Activated T-helper 2 cell treated with anti-CD3 and anti-CD28 coated beads, Interferon-gamma antibody, Interleukin-2, Interleukin-4, amounts not matched to agents 10 μg/mL and 5 μg/mL and 100 μg/mL, durations not matched to agents 14 hours and 24 hours and 36 hours (primary cell): ENCODE measurements around the gene MTHFS. TPM values are rescaled to one million over a fixed set of nuclear protein-coding genes. Genes with fewer than 3 reads are reported as not detected.

Experiments used
- DNase-seq: peaks from one replicate; pipeline ENCODE4 v3.0.0; 2021; ENCODE audit warnings: low spot score
- H3K27ac Mint-ChIP-seq: one replicate; pipeline ENCODE4 v1.8.0; 2021; ENCODE audit warnings: mixed read lengths
- H3K27me3 Mint-ChIP-seq: one replicate; pipeline ENCODE4 v1.8.0; 2021; ENCODE audit warnings: low read depth, mixed read lengths
- H3K36me3 Mint-ChIP-seq: one replicate; pipeline ENCODE4 v1.8.0; 2021; ENCODE audit warnings: low read depth, mixed read lengths
- H3K4me1 Mint-ChIP-seq: one replicate; pipeline ENCODE4 v1.8.0; 2021; ENCODE audit warnings: low read depth, mixed read lengths
- H3K4me3 Mint-ChIP-seq: one replicate; pipeline ENCODE4 v1.8.0; 2021; ENCODE audit warnings: low read depth, mild to moderate bottlenecking, moderate library complexity, mixed read lengths
- H3K9me3 Mint-ChIP-seq: one replicate; pipeline ENCODE4 v1.8.0; 2021; ENCODE audit warnings: mixed read lengths
- intact Hi-C: fragments of 100-400 bp; cut with micrococcal nuclease; formaldehyde crosslinking; loops from one replicate; pipeline ENCODE4 v1.15.1; 2023
- total RNA-seq: library from RNA; stranded (reverse); gene quantifications from 2 replicates; pipeline ENCODE4 v1.2.3, GENCODE V29; 2022

Gene MTHFS
- total RNA-seq, 1 donor from 2014 or later: 33.3 TPM

DNA sequence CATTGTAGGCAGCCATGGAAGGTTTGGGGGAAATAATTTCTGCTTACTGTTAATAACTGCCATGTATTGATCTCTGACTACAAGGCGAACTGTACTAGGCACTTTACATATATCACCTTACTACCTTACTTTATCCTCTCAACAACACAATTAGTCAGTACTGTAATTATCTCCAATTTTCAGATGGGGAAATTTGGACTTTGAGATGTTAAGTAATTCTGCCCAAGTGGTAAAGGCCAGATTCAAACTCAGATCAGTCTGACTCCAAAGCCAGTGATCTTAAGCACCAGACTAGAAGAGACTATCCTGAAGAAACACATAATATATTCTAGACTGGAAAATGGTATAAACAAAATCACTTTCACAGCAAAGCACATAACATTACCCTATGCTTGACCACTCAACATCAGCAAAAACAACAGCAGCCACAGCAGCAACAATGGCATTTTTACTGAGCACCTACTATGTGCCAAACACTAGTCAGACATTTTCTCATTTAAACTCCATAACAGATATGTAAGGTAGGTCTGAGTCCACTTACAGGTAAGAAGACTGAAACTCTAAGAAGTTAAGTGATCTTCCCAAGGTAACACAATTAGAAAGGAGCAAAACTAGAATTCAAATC lies 13.1 kb downstream of the MTHFS start:
- Mint-ChIP-seq H3K4me1 (peaks cover 17% of the 10 kb centered on the region), H3K4me3 (no peak overlapping the region), H3K27me3 (no peaks in the 10 kb centered on the region), H3K36me3 (peaks cover 85% of the 10 kb centered on the region), H3K9me3 (peaks cover 13% of the 10 kb centered on the region), H3K27ac (no peak overlapping the region)
- intact Hi-C loops: no loop called here
- DNase-seq: no peak

- Mint-ChIP-seq H3K9me3 (peaks cover 31% of the 10 kb centered on the region), H3K4me3 (no peak overlapping the region), H3K36me3 (peaks cover 92% of the 10 kb centered on the region), H3K27me3 (no peaks in the 10 kb centered on the region), H3K27ac (no peak overlapping the region), H3K4me1 (peaks cover 9% of the 10 kb centered on the region)
- intact Hi-C loops: no loop called here
- no peak for DNase-seq
These were observed 15.1 kb downstream of the MTHFS start for GRCh38 chr15:79881668-79882067.

DNA sequence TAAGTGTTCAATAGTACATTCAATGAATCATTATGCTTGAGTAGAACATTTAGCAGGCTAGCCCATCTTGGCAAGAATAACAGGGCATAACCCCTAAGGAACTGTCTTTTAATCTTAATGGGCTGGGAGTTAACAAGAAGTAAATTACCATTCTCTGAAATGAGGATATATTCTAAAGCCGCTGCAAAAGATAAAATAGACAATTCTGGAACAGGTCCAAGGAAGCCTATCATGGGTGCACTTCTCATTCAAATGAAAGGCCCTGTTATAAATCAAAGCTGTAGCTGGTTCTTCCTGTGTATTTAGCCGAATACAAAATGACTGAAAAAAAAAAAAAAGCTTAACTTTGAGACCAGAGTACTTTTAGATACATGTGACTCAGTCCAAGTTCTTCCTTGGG lies 15.6 kb downstream of the MTHFS start:
- H3K27me3 Mint-ChIP-seq: no peaks in the 10 kb centered on the region
- no peak overlapping the region for H3K4me3 Mint-ChIP-seq
- peaks cover 34% of the 10 kb centered on the region for H3K9me3 Mint-ChIP-seq
- H3K27ac Mint-ChIP-seq: no peak overlapping the region
- peaks cover 94% of the 10 kb centered on the region for H3K36me3 Mint-ChIP-seq
- intact Hi-C loops: no loop called here
- H3K4me1 Mint-ChIP-seq: peaks cover 9% of the 10 kb centered on the region
- DNase-seq: no peak

- no peak overlapping the region for H3K4me3 Mint-ChIP-seq
- H3K36me3 Mint-ChIP-seq: peaks cover 100% of the 10 kb centered on the region
- H3K27ac Mint-ChIP-seq: no peak overlapping the region
- H3K27me3 Mint-ChIP-seq: no peaks in the 10 kb centered on the region
- peaks cover 61% of the 10 kb centered on the region for H3K9me3 Mint-ChIP-seq
- peaks cover 4% of the 10 kb centered on the region for H3K4me1 Mint-ChIP-seq
- DNase-seq: no peak
- intact Hi-C loops: no loop called here
These were observed 18.6 kb downstream of the MTHFS start for GRCh38 chr15:79878078-79878705.

GRCh38 chr15:79875213-79875612 lies 21.6 kb downstream of the MTHFS start:
- Mint-ChIP-seq H3K4me3 (no peak overlapping the region), H3K36me3 (peaks cover 92% of the 10 kb centered on the region), H3K27ac (no peak overlapping the region), H3K9me3 (peaks cover 59% of the 10 kb centered on the region), H3K27me3 (no peaks in the 10 kb centered on the region), H3K4me1 (peaks cover 13% of the 10 kb centered on the region)
- intact Hi-C loops: no loop called here
- DNase-seq: no peak

- intact Hi-C loops: no loop called here
- H3K4me3 Mint-ChIP-seq: no peak overlapping the region
- H3K9me3 Mint-ChIP-seq: peaks cover 50% of the 10 kb centered on the region
- peaks cover 13% of the 10 kb centered on the region for H3K4me1 Mint-ChIP-seq
- no peak overlapping the region for H3K27ac Mint-ChIP-seq
- DNase-seq: no peak
- H3K27me3 Mint-ChIP-seq: no peaks in the 10 kb centered on the region
- peaks cover 84% of the 10 kb centered on the region for H3K36me3 Mint-ChIP-seq
These were observed 22.6 kb downstream of the MTHFS start for GRCh38 chr15:79874242-79874641.

DNA sequence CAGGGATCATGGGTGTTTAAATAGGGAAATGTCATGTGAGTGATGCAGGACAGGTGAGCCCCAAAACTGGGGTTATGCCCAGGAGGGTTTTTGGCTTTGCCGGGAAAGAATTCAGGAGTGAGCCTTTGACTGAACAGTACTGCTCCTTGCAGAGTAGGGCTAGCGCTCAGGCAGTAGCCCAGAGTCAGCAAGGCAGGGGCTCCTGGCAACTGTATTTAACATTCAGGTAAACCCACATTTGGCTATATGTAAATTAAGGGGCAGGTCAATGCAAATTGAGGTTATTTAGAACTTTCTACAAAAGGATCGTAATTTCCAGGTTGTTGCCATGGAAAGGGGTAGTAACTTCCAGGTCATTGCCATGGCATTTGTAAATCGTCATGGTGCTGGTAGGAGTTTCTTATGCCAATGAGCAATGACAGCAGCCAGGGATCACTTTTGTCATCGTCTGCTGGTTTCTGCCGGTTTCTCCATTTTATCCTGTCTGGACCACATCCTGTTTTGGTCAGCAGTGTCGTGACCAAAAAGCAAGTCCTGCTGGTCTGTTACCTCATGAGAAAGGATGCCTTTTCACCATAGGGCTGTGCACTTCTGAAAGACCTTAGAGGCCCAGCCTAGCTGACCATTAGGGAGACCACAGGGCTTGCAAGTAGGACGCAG lies 24.3 kb downstream of the MTHFS start:
- peaks cover 36% of the 10 kb centered on the region for H3K9me3 Mint-ChIP-seq
- peak; percentile 22 for DNase-seq
- H3K36me3 Mint-ChIP-seq: peaks cover 81% of the 10 kb centered on the region
- H3K4me3 Mint-ChIP-seq: no peak overlapping the region
- no peaks in the 10 kb centered on the region for H3K27me3 Mint-ChIP-seq
- H3K27ac Mint-ChIP-seq: no peak overlapping the region
- peaks cover 18% of the 10 kb centered on the region for H3K4me1 Mint-ChIP-seq
- intact Hi-C loops: no loop called here

- H3K36me3 Mint-ChIP-seq: peaks cover 63% of the 10 kb centered on the region
- no peak overlapping the region for H3K27ac Mint-ChIP-seq
- intact Hi-C loops: no loop called here
- no peak for DNase-seq
- peaks cover 4% of the 10 kb centered on the region for H3K9me3 Mint-ChIP-seq
- peaks cover 18% of the 10 kb centered on the region for H3K4me1 Mint-ChIP-seq
- no peaks in the 10 kb centered on the region for H3K27me3 Mint-ChIP-seq
- no peak overlapping the region for H3K4me3 Mint-ChIP-seq
These were observed 28.3 kb downstream of the MTHFS start for GRCh38 chr15:79868554-79868953.

GRCh38 chr15:79863886-79864285 lies 32.9 kb downstream of the MTHFS start:
- Mint-ChIP-seq H3K27me3 (no peaks in the 10 kb centered on the region), H3K4me1 (peaks cover 5% of the 10 kb centered on the region), H3K4me3 (no peak overlapping the region), H3K9me3 (no peaks in the 10 kb centered on the region), H3K27ac (no peak overlapping the region), H3K36me3 (peaks cover 51% of the 10 kb centered on the region)
- intact Hi-C loops: no loop called here
- DNase-seq: no peak

DNA sequence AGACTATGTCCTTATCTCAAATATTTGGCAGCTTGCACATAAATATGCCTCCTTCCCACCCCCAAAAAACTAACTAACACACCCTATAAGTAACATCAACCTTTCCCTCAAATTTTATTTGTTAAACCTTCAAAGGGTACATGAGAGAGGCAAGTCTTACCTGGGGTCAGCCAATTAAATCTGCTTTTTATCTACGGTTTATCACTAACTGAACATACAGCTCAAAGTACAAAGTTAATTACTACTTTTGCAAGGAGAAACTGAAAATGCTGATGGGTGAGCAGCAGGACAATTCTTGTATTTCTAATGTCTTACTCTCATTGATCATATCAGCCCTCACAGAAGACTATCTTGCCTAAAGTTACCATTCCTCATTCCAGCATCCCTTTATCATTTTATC lies 34.6 kb downstream of the MTHFS start:
- peaks cover 39% of the 10 kb centered on the region for H3K36me3 Mint-ChIP-seq
- H3K9me3 Mint-ChIP-seq: no peaks in the 10 kb centered on the region
- intact Hi-C loops: no loop called here
- no peaks in the 10 kb centered on the region for H3K27me3 Mint-ChIP-seq
- H3K4me3 Mint-ChIP-seq: no peak overlapping the region
- H3K4me1 Mint-ChIP-seq: peaks cover 2% of the 10 kb centered on the region
- H3K27ac Mint-ChIP-seq: no peak overlapping the region
- no peak for DNase-seq

GRCh38 chr15:79860661-79861060 lies 36.2 kb downstream of the MTHFS start:
- H3K27ac Mint-ChIP-seq: no peak overlapping the region
- H3K4me3 Mint-ChIP-seq: no peak overlapping the region
- peaks cover 31% of the 10 kb centered on the region for H3K36me3 Mint-ChIP-seq
- DNase-seq: no peak
- intact Hi-C loops: no loop called here
- no peaks in the 10 kb centered on the region for H3K9me3 Mint-ChIP-seq
- H3K27me3 Mint-ChIP-seq: no peaks in the 10 kb centered on the region
- H3K4me1 Mint-ChIP-seq: peaks cover 4% of the 10 kb centered on the region

- no peaks in the 10 kb centered on the region for H3K9me3 Mint-ChIP-seq
- H3K27me3 Mint-ChIP-seq: no peaks in the 10 kb centered on the region
- H3K36me3 Mint-ChIP-seq: peaks cover 31% of the 10 kb centered on the region
- no peak overlapping the region for H3K4me3 Mint-ChIP-seq
- DNase-seq: no peak
- peaks cover 9% of the 10 kb centered on the region for H3K4me1 Mint-ChIP-seq
- H3K27ac Mint-ChIP-seq: no peak overlapping the region
- intact Hi-C loops: no loop called here
These were observed 38.3 kb downstream of the MTHFS start for GRCh38 chr15:79858469-79858868.
